ENCODE measurements around the gene SAG.

The SAG gene

GRCh38 chr2:233380132-233380895 is 72.7 kb downstream of the SAG start:
- no peak for DNase-seq (ENCODE audit: low read depth in 2 of 2)

- no peak for DNase-seq (ENCODE audit: low read depth in 2 of 2)
Measured at GRCh38 chr2:233380995-233381637, 73.5 kb downstream of the SAG start.

- DNase-seq (ENCODE audit: low read depth in 2 of 2), result no peak
Measured at GRCh38 chr2:233381638-233381995, 74.0 kb downstream of the SAG start.

- DNase-seq (ENCODE audit: low read depth in 2 of 2), result no peak
Measured at GRCh38 chr2:233384015-233384414, 76.4 kb downstream of the SAG start.

GRCh38 chr2:233384811-233385488 is 77.3 kb downstream of the SAG start:
- no peak for DNase-seq (ENCODE audit: low read depth in 2 of 2)

GRCh38 chr2:233385489-233386044 is 78.0 kb downstream of the SAG start:
- DNase-seq (ENCODE audit: low read depth in 2 of 2), result no peak

- no peak for DNase-seq (ENCODE audit: low read depth in 2 of 2)
Measured at GRCh38 chr2:233386382-233387041, 78.9 kb downstream of the SAG start.

- DNase-seq (ENCODE audit: low read depth in 2 of 2), result no peak
Measured at GRCh38 chr2:233387225-233387624, 79.6 kb downstream of the SAG start.

GRCh38 chr2:233387667-233388528 is 80.3 kb downstream of the SAG start:
- DNase-seq (ENCODE audit: low read depth in 2 of 2), result no peak

- no peak for DNase-seq (ENCODE audit: low read depth in 2 of 2)
Measured at GRCh38 chr2:233389601-233390125, 82.0 kb downstream of the SAG start.

- DNase-seq (ENCODE audit: low read depth in 2 of 2), result no peak
Measured at GRCh38 chr2:233395687-233396086, 88.1 kb downstream of the SAG start.

Measured in stimulated activated CD8-positive, alpha-beta memory T cell treated with anti-CD3 and anti-CD28 coated beads, Interleukin-2, amount 100 ng/mL, for 48 hours (primary cell).